Measurements from ENCODE around the gene SELENOI.

GRCh38 chr2:26442301-26442700 is 96.4 kb downstream of the SELENOI start:
- TF ChIP-seq CTCF (IDR thresholded peaks at IDR 0.05), result no peak
- TF ChIP-seq POLR2A (IDR thresholded peaks at IDR 0.05), result no peak

Data from body of pancreas (tissue), 4 donors.